ENCODE results near the gene PCDHB14.

GRCh38 chr5:141272906-141273305, 49.8 kb downstream of the PCDHB14 start:
- TF ChIP-seq CTCF (IDR thresholded peaks at IDR 0.05) (no peak), POLR2A (IDR thresholded peaks at IDR 0.05) (no peak)
